H1 (cell line): ENCODE measurements around the gene AGPS.

ENCODE experiments used
- CHD2 ChIP-seq: IDR thresholded peaks from 2 replicates; pipeline ENCODE4 v1.6.1; 2012; ENCODE audit warnings: low read length, improper control_type of control experiment
- CHD7 ChIP-seq: fragments of 300-600 bp; sonication (generic); IDR thresholded peaks from 2 replicates; pipeline ENCODE4 v1.7.1; 2012; ENCODE audit warnings: low read length, moderate library complexity, mild to moderate bottlenecking, inconsistent platforms; ENCODE audit not compliant: insufficient replicate concordance
- CTCF ChIP-seq, 3 experiments: IDR thresholded peaks; 1 replicate in 2 of 3; 2 replicates in 1 of 3; pipeline versions ENCODE4 v1.5.1 to v1.6.1; 2011; ENCODE audit warnings: low read length in 3 of 3, mild to moderate bottlenecking in 3 of 3, inconsistent platforms in 2 of 3, low read depth in 1 of 3, moderate library complexity in 1 of 3; ENCODE audit not compliant: insufficient read depth in 1 of 3; ENCODE audit errors: control extremely low read depth in 1 of 3
- E2F6 ChIP-seq: IDR thresholded peaks from 2 replicates; pipeline ENCODE4 v1.6.1; 2012; ENCODE audit warnings: inconsistent platforms
- EP300 ChIP-seq, 2 experiments: IDR thresholded peaks; 1 replicate in 1 of 2; 2 replicates in 1 of 2; pipeline ENCODE4 v1.6.1; 2011 to 2012; ENCODE audit warnings: low read depth in 2 of 2, low read length in 2 of 2, mild to moderate bottlenecking in 2 of 2, borderline replicate concordance in 1 of 2, inconsistent platforms in 1 of 2, moderate library complexity in 1 of 2
- EZH2 ChIP-seq: fragments of 200-600 bp; sonication (generic); IDR thresholded peaks from 2 replicates; pipeline ENCODE4 v1.7.1; 2012; ENCODE audit warnings: low read depth, mild to moderate bottlenecking, moderate library complexity, low read length, inconsistent platforms; ENCODE audit not compliant: severe bottlenecking
- FOSL1 ChIP-seq: IDR thresholded peaks from 2 replicates; pipeline ENCODE4 v1.6.1; 2011; ENCODE audit warnings: mild to moderate bottlenecking, low read depth, low read length, moderate library complexity; ENCODE audit not compliant: insufficient read depth
- JUN ChIP-seq: IDR thresholded peaks from 2 replicates; pipeline ENCODE4 v1.6.1; 2011; ENCODE audit warnings: low read depth, mild to moderate bottlenecking, improper control_type of control experiment, low read length
- JUND ChIP-seq: IDR thresholded peaks from 2 replicates; pipeline ENCODE4 v1.6.1; 2011; ENCODE audit warnings: mild to moderate bottlenecking, improper control_type of control experiment, low read length
- MAX ChIP-seq: IDR thresholded peaks from 2 replicates; pipeline ENCODE4 v1.6.1; 2012; ENCODE audit warnings: inconsistent platforms
- POLR2A ChIP-seq, 2 experiments: IDR thresholded peaks; 1 replicate in 1 of 2; 2 replicates in 1 of 2; pipeline ENCODE4 v1.6.1; 2011; ENCODE audit warnings: low read depth in 2 of 2, low read length in 2 of 2, mild to moderate bottlenecking in 2 of 2; ENCODE audit errors: control extremely low read depth in 1 of 2
- SIX5 ChIP-seq: IDR thresholded peaks from 2 replicates; pipeline ENCODE4 v1.6.1; 2011; ENCODE audit warnings: mild to moderate bottlenecking, low read depth, low read length
- SP1 ChIP-seq: IDR thresholded peaks from 2 replicates; pipeline ENCODE4 v1.6.1; 2011; ENCODE audit warnings: low read depth, low read length
- ZNF274 ChIP-seq: IDR thresholded peaks from 2 replicates; pipeline ENCODE4 v1.7.0; 2012; ENCODE audit warnings: low read length, borderline replicate concordance; ENCODE audit errors: extremely low read depth

GRCh38 chr2:177402096-177402495 lies 9.5 kb downstream of the AGPS start:
- TF ChIP-seq ZNF274 (no peak), JUN (no peak), JUND (no peak), FOSL1 (no peak), MAX (no peak), EZH2 (no peak), CTCF (IDR thresholded peaks at IDR 0.05; ENCODE audit: control extremely low read depth in 1 of 3, insufficient read depth in 1 of 3, low read depth in 1 of 3, low read length in 3 of 3) (no peak), SIX5 (no peak), POLR2A (IDR thresholded peaks at IDR 0.05; ENCODE audit: control extremely low read depth in 1 of 2, low read depth in 2 of 2, low read length in 2 of 2) (no peak), E2F6 (no peak), EP300 (IDR thresholded peaks at IDR 0.05; ENCODE audit: borderline replicate concordance in 1 of 2, low read depth in 2 of 2, low read length in 2 of 2) (no peak), SP1 (no peak), CHD2 (no peak), CHD7 (no peak)
